Testis (tissue), 3 donors: ENCODE measurements around the gene LRIT2. TPM values are rescaled to one million over a fixed set of nuclear protein-coding genes. Genes with fewer than 3 reads are reported as not detected.

Experiments used
- DNase-seq: peaks from one replicate; pipeline ENCODE4 v3.0.0-alpha.2; 2019
- H3K27ac ChIP-seq, 2 donors: fragments of 200-600 bp; sonication (generic); one replicate each; pipeline ENCODE4 v1.5.1; 2019
- H3K27me3 ChIP-seq: fragments of 200-600 bp; sonication (generic); one replicate; pipeline ENCODE4 v1.5.1; 2019
- H3K36me3 ChIP-seq: fragments of 200-600 bp; sonication (generic); one replicate; pipeline ENCODE4 v1.5.1; 2017; ENCODE audit warnings: low read depth; ENCODE audit errors: missing control alignments
- H3K4me1 ChIP-seq: fragments of 200-600 bp; sonication (generic); one replicate; pipeline ENCODE4 v1.5.1; 2019
- H3K4me3 ChIP-seq, 2 donors: fragments of 200-600 bp; sonication (generic); one replicate each; pipeline ENCODE4 v1.5.1; 2017 to 2019
- H3K9me3 ChIP-seq: fragments of 200-600 bp; sonication (generic); one replicate; pipeline ENCODE4 v1.5.1; 2017
- CTCF ChIP-seq, 3 experiments: fragments of 450-650 bp in 2 of 3; fragments of 200-600 bp in 1 of 3; sonication (generic) in 1 of 3; IDR thresholded peaks; one replicate each; pipeline ENCODE4 v1.5.1; 2016 to 2019; ENCODE audit warnings: antibody characterized with exemption in 3 of 3, mild to moderate bottlenecking in 2 of 3, moderate library complexity in 1 of 3
- POLR2A ChIP-seq: fragments of 450-650 bp; IDR thresholded peaks from one replicate; pipeline ENCODE4 v1.6.1; 2017; ENCODE audit warnings: antibody characterized with exemption, mild to moderate bottlenecking, moderate library complexity
- WGBS, 2 donors: methylation state at CpG; one replicate each; pipeline ENCODE4 v1.1.5; 2018; 5-methylcytosine and 5-hydroxymethylcytosine counted together
- intact Hi-C: fragments of 100-400 bp; cut with DNase I; formaldehyde crosslinking; loops from one replicate; pipeline ENCODE4 v1.15.1; 2023; ENCODE audit warnings: low total_unique reads
- polyA plus RNA-seq: library from polyadenylated mRNA; stranded (reverse); fragments of 350-450 nt; fragmentation: Illumina TruSeq; extraction: RNeasy Lipid Tissue Mini Kit (QIAGEN cat#74804); gene quantifications from one replicate; pipeline ENCODE4 v1.2.3, GENCODE V29; 2014; ENCODE audit warnings: low read depth, low replicate concordance; ENCODE audit not compliant: insufficient read depth
- total RNA-seq, 2 donors: library from RNA; depleted of rRNA; stranded (reverse); fragments of >200 nt; gene quantifications; one replicate each; pipeline ENCODE4 v1.2.3, GENCODE V29; 2016

Gene LRIT2
- total and polyA plus RNA-seq, 3 donors from 2014 or later: 0.12 to 0.20 TPM; not detected in 1

- WGBS, 2 donors: 59 to 94% methylated on average over 5 of the region's 5 CpGs
- Histone ChIP-seq H3K27ac (no peak overlapping the region), H3K4me1 (peaks cover 8% of the 10 kb centered on the region), H3K9me3 (no peaks in the 10 kb centered on the region), H3K4me3 (no peak overlapping the region), H3K27me3 (no peaks in the 10 kb centered on the region), H3K36me3 (no peaks in the 10 kb centered on the region)
- no peak for DNase-seq
- no peak for TF ChIP-seq POLR2A
- TF ChIP-seq CTCF (IDR thresholded peaks at IDR 0.05): no peak
- intact Hi-C loops: no loop called here
Observed at GRCh38 chr10:84191106-84191505, 34.2 kb downstream of the LRIT2 start.

DNA sequence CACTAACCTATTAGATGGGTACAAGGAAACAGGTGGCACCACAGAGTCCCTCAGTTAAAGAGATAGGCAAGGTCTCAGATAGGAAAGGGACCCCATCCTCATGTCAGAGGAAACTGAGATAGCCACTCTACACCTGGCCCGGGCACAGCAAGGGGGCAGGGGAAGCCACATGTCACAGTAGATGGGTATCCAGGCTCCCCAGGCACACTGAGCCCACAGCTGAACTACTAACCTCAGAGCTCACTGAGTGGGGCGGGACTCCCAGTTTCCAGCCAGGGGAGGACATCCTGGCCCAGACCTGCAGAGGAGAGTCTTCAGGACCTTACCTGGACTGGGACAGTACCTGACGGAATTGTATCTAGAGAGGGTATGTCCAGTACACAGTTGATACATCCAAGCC lies 34.7 kb downstream of the LRIT2 start:
- Histone ChIP-seq H3K36me3 (no peaks in the 10 kb centered on the region), H3K9me3 (no peaks in the 10 kb centered on the region), H3K27ac (no peak overlapping the region), H3K27me3 (no peaks in the 10 kb centered on the region), H3K4me3 (no peak overlapping the region), H3K4me1 (peaks cover 8% of the 10 kb centered on the region)
- no peak for DNase-seq
- no peak for TF ChIP-seq POLR2A
- no peak for TF ChIP-seq CTCF (IDR thresholded peaks at IDR 0.05)
- 85 to 92% methylated on average over 3 of the region's 3 CpGs for WGBS, 2 donors
- intact Hi-C loops: no loop called here

DNA sequence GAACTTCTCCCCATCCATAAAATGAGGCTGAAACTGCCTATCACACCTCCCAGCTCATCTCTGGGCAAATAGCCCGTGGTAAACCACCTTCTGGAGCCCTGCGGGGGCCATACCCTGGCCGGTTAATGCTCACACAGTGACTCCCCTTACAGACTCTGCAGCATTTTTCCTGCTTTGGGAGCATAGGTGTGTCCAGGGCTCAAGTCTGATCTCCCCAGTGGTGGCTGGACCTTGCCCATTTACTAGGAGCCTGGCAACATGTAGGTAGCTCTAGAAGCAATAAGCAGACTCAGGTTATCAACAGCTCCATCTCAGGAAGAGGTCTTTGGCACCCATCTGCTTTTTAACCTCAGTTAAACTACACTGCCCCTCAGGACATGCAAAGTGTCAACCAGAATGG lies 36.5 kb downstream of the LRIT2 start:
- WGBS, 2 donors: 80 to 82% methylated on average over 1 to 3 of the region's 3 CpGs
- Histone ChIP-seq H3K36me3 (no peaks in the 10 kb centered on the region), H3K9me3 (no peaks in the 10 kb centered on the region), H3K27ac (no peak overlapping the region), H3K4me3 (no peak overlapping the region), H3K27me3 (no peaks in the 10 kb centered on the region), H3K4me1 (no peaks in the 10 kb centered on the region)
- no peak for DNase-seq
- intact Hi-C loops: no loop called here
- no peak for TF ChIP-seq CTCF (IDR thresholded peaks at IDR 0.05)
- TF ChIP-seq POLR2A: no peak

DNA sequence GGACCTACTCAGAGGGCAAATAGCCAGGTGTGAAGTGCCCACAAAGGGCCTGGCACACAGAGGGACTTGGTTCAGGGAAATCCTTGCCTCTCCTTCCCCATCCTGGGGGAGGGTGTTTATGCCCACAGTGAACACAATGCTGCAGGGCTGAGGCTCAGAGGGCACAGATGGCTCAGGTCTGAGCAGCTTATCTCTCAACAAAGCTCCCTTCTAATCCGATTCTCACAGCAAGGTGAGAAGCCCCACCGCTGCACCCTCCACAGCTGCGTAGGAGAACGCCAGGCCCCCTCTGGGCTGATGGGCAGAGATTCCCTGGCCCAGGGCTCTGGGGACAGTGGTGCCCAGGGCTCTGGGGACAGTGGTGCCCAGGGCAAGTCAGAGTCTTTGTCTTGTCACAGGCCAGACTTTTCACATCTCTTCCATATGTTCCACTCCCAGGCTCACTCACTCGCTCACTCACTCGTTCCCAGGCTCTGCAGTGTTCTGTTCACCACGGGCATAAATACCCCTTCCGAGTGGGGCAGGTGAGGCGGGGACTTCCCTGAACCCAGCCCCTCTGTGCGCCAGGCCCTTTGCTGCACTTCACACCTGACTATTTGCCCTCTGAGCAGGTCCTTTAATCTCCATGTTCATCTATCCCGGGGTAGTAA lies 39.7 kb downstream of the LRIT2 start:
- Histone ChIP-seq H3K27ac (no peak overlapping the region), H3K36me3 (no peaks in the 10 kb centered on the region), H3K9me3 (no peaks in the 10 kb centered on the region), H3K4me3 (no peak overlapping the region), H3K4me1 (no peaks in the 10 kb centered on the region), H3K27me3 (no peaks in the 10 kb centered on the region)
- no peak for DNase-seq
- WGBS, 2 donors: 71 to 76% methylated on average over 7 to 11 of the region's 11 CpGs
- intact Hi-C loops: no loop called here
- TF ChIP-seq POLR2A (no peak), CTCF (IDR thresholded peaks at IDR 0.05) (no peak)

DNA sequence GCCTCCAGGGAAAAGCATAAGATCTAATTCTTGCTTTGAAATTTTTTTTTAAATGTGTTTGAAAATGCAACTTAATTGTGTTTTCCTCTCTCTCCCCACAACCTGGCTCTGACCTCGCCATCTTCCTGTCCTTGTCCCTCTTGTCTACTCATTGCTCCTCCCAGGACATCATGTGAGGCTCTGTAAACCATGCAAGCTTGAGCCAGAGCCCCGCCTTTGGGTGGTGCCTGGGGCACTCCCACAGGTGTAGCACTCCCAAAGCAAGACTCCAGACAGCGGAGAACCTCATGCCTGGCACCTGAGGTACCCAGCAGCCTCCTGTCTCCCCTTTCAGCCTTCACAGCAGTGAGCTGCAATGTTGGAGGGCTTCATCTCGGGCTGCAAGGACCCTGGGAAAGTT lies 40.8 kb downstream of the LRIT2 start:
- H3K4me3 ChIP-seq: no peak overlapping the region
- no peaks in the 10 kb centered on the region for H3K27me3 ChIP-seq
- intact Hi-C loops: no loop called here
- WGBS, 2 donors: 74 to 84% methylated on average over 4 of the region's 4 CpGs
- H3K36me3 ChIP-seq: no peaks in the 10 kb centered on the region
- DNase-seq: no peak
- no peaks in the 10 kb centered on the region for H3K9me3 ChIP-seq
- H3K4me1 ChIP-seq: no peaks in the 10 kb centered on the region
- H3K27ac ChIP-seq: no peak overlapping the region
- TF ChIP-seq POLR2A (no peak), CTCF (IDR thresholded peaks at IDR 0.05) (no peak)
